ENCODE results near the gene HDAC7.

The HDAC7 gene

GRCh38 chr12:47795814-47796411, 23.8 kb downstream of the HDAC7 start:
- no peak for DNase-seq (ENCODE audit: low spot score in 2 of 2)
- H3K9me3 ChIP-seq: no peaks in the 10 kb centered on the region
- no peak overlapping the region for H3K4me3 ChIP-seq
- no peaks in the 10 kb centered on the region for H3K27me3 ChIP-seq (ENCODE audit: low read depth)
- peaks cover 14% of the 10 kb centered on the region for H3K36me3 ChIP-seq (replicated peaks)
- H3K4me1 ChIP-seq: no peaks in the 10 kb centered on the region
- in situ Hi-C loops (cut with MboI; ENCODE audit: low sequenced_read_pairs): no loop called here

- Histone ChIP-seq H3K36me3 (replicated peaks) (peaks cover 14% of the 10 kb centered on the region), H3K4me1 (no peaks in the 10 kb centered on the region), H3K27me3 (ENCODE audit: low read depth) (no peaks in the 10 kb centered on the region), H3K4me3 (no peak overlapping the region), H3K9me3 (no peaks in the 10 kb centered on the region)
- in situ Hi-C loops (cut with MboI; ENCODE audit: low sequenced_read_pairs): no loop called here
- no peak for DNase-seq (ENCODE audit: low spot score in 2 of 2)
Observed at GRCh38 chr12:47795121-47795813, 24.4 kb downstream of the HDAC7 start.

GRCh38 chr12:47794679-47795078, 25.0 kb downstream of the HDAC7 start:
- no peaks in the 10 kb centered on the region for H3K27me3 ChIP-seq (ENCODE audit: low read depth)
- no peak for DNase-seq (ENCODE audit: low spot score in 2 of 2)
- H3K4me1 ChIP-seq: no peaks in the 10 kb centered on the region
- no peak overlapping the region for H3K4me3 ChIP-seq
- peaks cover 18% of the 10 kb centered on the region for H3K36me3 ChIP-seq (replicated peaks)
- in situ Hi-C loops (cut with MboI; ENCODE audit: low sequenced_read_pairs): no loop called here
- H3K9me3 ChIP-seq: no peaks in the 10 kb centered on the region

GRCh38 chr12:47793015-47793681, 26.6 kb downstream of the HDAC7 start:
- no peaks in the 10 kb centered on the region for H3K9me3 ChIP-seq
- no peaks in the 10 kb centered on the region for H3K27me3 ChIP-seq (ENCODE audit: low read depth)
- no peak for DNase-seq (ENCODE audit: low spot score in 2 of 2)
- H3K4me3 ChIP-seq: no peak overlapping the region
- peaks cover 32% of the 10 kb centered on the region for H3K36me3 ChIP-seq (replicated peaks)
- H3K4me1 ChIP-seq: no peaks in the 10 kb centered on the region
- in situ Hi-C loops (cut with MboI; ENCODE audit: low sequenced_read_pairs): no loop called here

GRCh38 chr12:47791874-47792273, 27.8 kb downstream of the HDAC7 start:
- in situ Hi-C loops (cut with MboI; ENCODE audit: low sequenced_read_pairs): no loop called here
- H3K27me3 ChIP-seq (ENCODE audit: low read depth): no peaks in the 10 kb centered on the region
- no peak for DNase-seq (ENCODE audit: low spot score in 2 of 2)
- H3K4me3 ChIP-seq: no peak overlapping the region
- no peaks in the 10 kb centered on the region for H3K4me1 ChIP-seq
- H3K36me3 ChIP-seq (replicated peaks): peaks cover 40% of the 10 kb centered on the region
- no peaks in the 10 kb centered on the region for H3K9me3 ChIP-seq

- in situ Hi-C loops (cut with MboI; ENCODE audit: low sequenced_read_pairs): no loop called here
- Histone ChIP-seq H3K4me1 (no peaks in the 10 kb centered on the region), H3K27me3 (ENCODE audit: low read depth) (no peaks in the 10 kb centered on the region), H3K9me3 (no peaks in the 10 kb centered on the region), H3K36me3 (replicated peaks) (peaks cover 39% of the 10 kb centered on the region), H3K4me3 (no peak overlapping the region)
- DNase-seq (ENCODE audit: low spot score in 2 of 2): no peak
Observed at GRCh38 chr12:47791351-47791746, 28.4 kb downstream of the HDAC7 start.

GRCh38 chr12:47790676-47791350, 28.9 kb downstream of the HDAC7 start:
- in situ Hi-C loops (cut with MboI; ENCODE audit: low sequenced_read_pairs): no loop called here
- Histone ChIP-seq H3K36me3 (replicated peaks) (peaks cover 44% of the 10 kb centered on the region), H3K4me3 (no peak overlapping the region), H3K27me3 (ENCODE audit: low read depth) (no peaks in the 10 kb centered on the region), H3K9me3 (no peaks in the 10 kb centered on the region), H3K4me1 (no peaks in the 10 kb centered on the region)
- DNase-seq (ENCODE audit: low spot score in 2 of 2): no peak

- Histone ChIP-seq H3K4me3 (no peak overlapping the region), H3K4me1 (no peaks in the 10 kb centered on the region), H3K9me3 (no peaks in the 10 kb centered on the region), H3K36me3 (replicated peaks) (peaks cover 53% of the 10 kb centered on the region), H3K27me3 (ENCODE audit: low read depth) (no peaks in the 10 kb centered on the region)
- in situ Hi-C loops (cut with MboI; ENCODE audit: low sequenced_read_pairs): no loop called here
- no peak for DNase-seq (ENCODE audit: low spot score in 2 of 2)
Observed at GRCh38 chr12:47789712-47790489, 29.8 kb downstream of the HDAC7 start.

GRCh38 chr12:47789141-47789540, 30.6 kb downstream of the HDAC7 start:
- Histone ChIP-seq H3K27me3 (ENCODE audit: low read depth) (no peaks in the 10 kb centered on the region), H3K4me1 (no peaks in the 10 kb centered on the region), H3K36me3 (replicated peaks) (peaks cover 55% of the 10 kb centered on the region), H3K4me3 (no peak overlapping the region), H3K9me3 (no peaks in the 10 kb centered on the region)
- in situ Hi-C loops (cut with MboI; ENCODE audit: low sequenced_read_pairs): no loop called here
- DNase-seq (ENCODE audit: low spot score in 2 of 2): no peak

GRCh38 chr12:47787596-47788319, 31.9 kb downstream of the HDAC7 start:
- no peak for DNase-seq (ENCODE audit: low spot score in 2 of 2)
- H3K36me3 ChIP-seq (replicated peaks): peaks cover 57% of the 10 kb centered on the region
- in situ Hi-C loops (cut with MboI; ENCODE audit: low sequenced_read_pairs): no loop called here
- H3K27me3 ChIP-seq (ENCODE audit: low read depth): no peaks in the 10 kb centered on the region
- H3K4me3 ChIP-seq: no peak overlapping the region
- H3K9me3 ChIP-seq: no peaks in the 10 kb centered on the region
- no peaks in the 10 kb centered on the region for H3K4me1 ChIP-seq

- Histone ChIP-seq H3K4me3 (no peak overlapping the region), H3K27me3 (ENCODE audit: low read depth) (no peaks in the 10 kb centered on the region), H3K4me1 (no peaks in the 10 kb centered on the region), H3K36me3 (replicated peaks) (peaks cover 62% of the 10 kb centered on the region), H3K9me3 (no peaks in the 10 kb centered on the region)
- no peak for DNase-seq (ENCODE audit: low spot score in 2 of 2)
- in situ Hi-C loops (cut with MboI; ENCODE audit: low sequenced_read_pairs): no loop called here
Observed at GRCh38 chr12:47786662-47787280, 32.9 kb downstream of the HDAC7 start.

GRCh38 chr12:47785887-47786661, 33.6 kb downstream of the HDAC7 start:
- no peak overlapping the region for H3K4me3 ChIP-seq
- no peaks in the 10 kb centered on the region for H3K27me3 ChIP-seq (ENCODE audit: low read depth)
- H3K4me1 ChIP-seq: no peaks in the 10 kb centered on the region
- no peaks in the 10 kb centered on the region for H3K9me3 ChIP-seq
- peaks cover 65% of the 10 kb centered on the region for H3K36me3 ChIP-seq (replicated peaks)
- DNase-seq (ENCODE audit: low spot score in 2 of 2): no peak
- in situ Hi-C loops (cut with MboI; ENCODE audit: low sequenced_read_pairs): no loop called here

Data from HAP-1 (cell line).